ENCODE measurements around the gene SHE.

DNA sequence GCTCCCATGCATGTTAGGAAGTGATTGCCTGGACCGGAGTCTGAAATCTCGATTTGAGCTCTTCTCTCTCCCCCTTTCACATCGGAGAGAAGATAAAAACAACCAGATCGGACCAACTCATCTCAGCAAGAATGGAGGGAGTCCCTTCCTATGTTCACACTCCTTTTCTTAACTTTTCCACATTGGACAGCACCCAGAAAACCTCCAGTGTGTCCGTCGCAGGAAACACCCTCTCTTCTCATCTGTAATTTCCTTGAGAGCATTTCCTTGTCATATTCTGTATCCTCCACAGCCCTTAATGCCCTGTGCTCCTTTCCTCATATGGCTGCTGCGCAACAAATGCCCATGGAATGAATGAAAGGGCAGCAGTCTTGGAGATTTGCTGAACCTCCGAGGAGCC lies 1.7 kb downstream of the SHE start:
- TF ChIP-seq POLR2A (IDR thresholded peaks at IDR 0.05) (no peak), POLR2AphosphoS5 (IDR thresholded peaks at IDR 0.05) (no peak)
- TF ChIP-seq, protein P1, sequence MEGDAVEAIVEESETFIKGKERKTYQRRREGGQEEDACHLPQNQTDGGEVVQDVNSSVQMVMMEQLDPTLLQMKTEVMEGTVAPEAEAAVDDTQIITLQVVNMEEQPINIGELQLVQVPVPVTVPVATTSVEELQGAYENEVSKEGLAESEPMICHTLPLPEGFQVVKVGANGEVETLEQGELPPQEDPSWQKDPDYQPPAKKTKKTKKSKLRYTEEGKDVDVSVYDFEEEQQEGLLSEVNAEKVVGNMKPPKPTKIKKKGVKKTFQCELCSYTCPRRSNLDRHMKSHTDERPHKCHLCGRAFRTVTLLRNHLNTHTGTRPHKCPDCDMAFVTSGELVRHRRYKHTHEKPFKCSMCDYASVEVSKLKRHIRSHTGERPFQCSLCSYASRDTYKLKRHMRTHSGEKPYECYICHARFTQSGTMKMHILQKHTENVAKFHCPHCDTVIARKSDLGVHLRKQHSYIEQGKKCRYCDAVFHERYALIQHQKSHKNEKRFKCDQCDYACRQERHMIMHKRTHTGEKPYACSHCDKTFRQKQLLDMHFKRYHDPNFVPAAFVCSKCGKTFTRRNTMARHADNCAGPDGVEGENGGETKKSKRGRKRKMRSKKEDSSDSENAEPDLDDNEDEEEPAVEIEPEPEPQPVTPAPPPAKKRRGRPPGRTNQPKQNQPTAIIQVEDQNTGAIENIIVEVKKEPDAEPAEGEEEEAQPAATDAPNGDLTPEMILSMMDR (IDR thresholded peaks at IDR 0.05) = no peak

Measured in sigmoid colon (tissue), 4 donors.